Mucosa of stomach (tissue), 1 donor: Measurements from ENCODE around the gene CLCN1.
A peak's percentile ranks its signal among the peaks of the same experiment; 100 is the strongest.
"Not testable (repeated sequence)": the region's sequence is repeated elsewhere in the genome, so short reads cannot be mapped to it uniquely, and the experiment has no call there.

ENCODE experiments used
- H3K27me3 ChIP-seq: one replicate; pipeline ENCODE4 v1.7.0; 2013; ENCODE audit warnings: mild to moderate bottlenecking, low read length; ENCODE audit not compliant: control insufficient read depth, insufficient read depth
- H3K36me3 ChIP-seq: one replicate; pipeline ENCODE4 v1.7.0; 2013; ENCODE audit warnings: low read length; ENCODE audit not compliant: control insufficient read depth, insufficient read depth
- H3K4me1 ChIP-seq: one replicate; pipeline ENCODE4 v1.7.0; 2013; ENCODE audit warnings: mild to moderate bottlenecking, low read length; ENCODE audit not compliant: control insufficient read depth, insufficient read depth
- H3K4me3 ChIP-seq: one replicate; pipeline ENCODE4 v1.7.0; 2013; ENCODE audit warnings: low read length
- H3K9ac ChIP-seq: one replicate; pipeline ENCODE4 v1.7.0; 2013; ENCODE audit warnings: mild to moderate bottlenecking, low read length, moderate library complexity
- H3K9me3 ChIP-seq: one replicate; pipeline ENCODE4 v1.7.0; 2013; ENCODE audit warnings: mild to moderate bottlenecking, low read length, moderate library complexity; ENCODE audit not compliant: control insufficient read depth
- donor health status: Pancreatic carcinoma.

CLCN1 gene

GRCh38 chr7:143285806-143286521 lies 29.9 kb upstream of the CLCN1 start:
- H3K4me1 ChIP-seq, result peaks cover 38% of the 10 kb centered on the region
- H3K4me3 ChIP-seq, result no peak overlapping the region

GRCh38 chr7:143286522-143286890 lies 29.4 kb upstream of the CLCN1 start:
- Histone ChIP-seq H3K9ac (no peak overlapping the region), H3K9me3 (no peaks in the 10 kb centered on the region), H3K4me1 (peaks cover 38% of the 10 kb centered on the region), H3K4me3 (no peak overlapping the region), H3K27me3 (no peaks in the 10 kb centered on the region), H3K36me3 (no peaks in the 10 kb centered on the region)

More at GRCh38 chr7:143285806-143286521, 29.9 kb upstream of the CLCN1 start:
- H3K9ac ChIP-seq, result no peak overlapping the region
- H3K36me3 ChIP-seq, result no peaks in the 10 kb centered on the region
- H3K27me3 ChIP-seq, result no peaks in the 10 kb centered on the region
- H3K9me3 ChIP-seq, result no peaks in the 10 kb centered on the region

- peak overlapping the region; percentile 18 for H3K9ac ChIP-seq
Observed at GRCh38 chr7:143287339-143287934, 28.5 kb upstream of the CLCN1 start.

GRCh38 chr7:143287935-143288826 lies 27.7 kb upstream of the CLCN1 start, which contains the start of gene CASP2:
Gene CASP2, plus strand, starts transcription at chr7:143288351. Its CDS starts 105 bp downstream, at chr7:143288456.
- no peaks in the 10 kb centered on the region for H3K36me3 ChIP-seq
- peaks cover 38% of the 10 kb centered on the region for H3K4me1 ChIP-seq
- H3K27me3 ChIP-seq, result no peaks in the 10 kb centered on the region
- H3K9me3 ChIP-seq, result no peaks in the 10 kb centered on the region
- peak within 1 kb of the TSS; percentile 83 for H3K9ac ChIP-seq
- peak within 1 kb of the TSS; percentile 48 for H3K4me3 ChIP-seq

More at GRCh38 chr7:143287339-143287934, 28.5 kb upstream of the CLCN1 start:
- peaks cover 38% of the 10 kb centered on the region for H3K4me1 ChIP-seq
- no peak overlapping the region for H3K4me3 ChIP-seq
- no peaks in the 10 kb centered on the region for H3K27me3 ChIP-seq
- H3K36me3 ChIP-seq, result no peaks in the 10 kb centered on the region
- no peaks in the 10 kb centered on the region for H3K9me3 ChIP-seq

GRCh38 chr7:143288836-143289235 lies 27.1 kb upstream of the CLCN1 start:
- Histone ChIP-seq H3K9ac (peak overlapping the region; percentile 83), H3K27me3 (no peaks in the 10 kb centered on the region), H3K36me3 (no peaks in the 10 kb centered on the region)

GRCh38 chr7:143289421-143289820 lies 26.5 kb upstream of the CLCN1 start:
- H3K9ac ChIP-seq, result peak overlapping the region; percentile 83
- peak overlapping the region; percentile 48 for H3K4me3 ChIP-seq
- H3K9me3 ChIP-seq, result no peaks in the 10 kb centered on the region
- no peaks in the 10 kb centered on the region for H3K27me3 ChIP-seq
- peaks cover 26% of the 10 kb centered on the region for H3K4me1 ChIP-seq
- no peaks in the 10 kb centered on the region for H3K36me3 ChIP-seq

More at GRCh38 chr7:143288836-143289235, 27.1 kb upstream of the CLCN1 start:
- H3K4me3 ChIP-seq, result peak overlapping the region; percentile 48
- H3K4me1 ChIP-seq, result peaks cover 32% of the 10 kb centered on the region
- H3K9me3 ChIP-seq, result no peaks in the 10 kb centered on the region

GRCh38 chr7:143289888-143290287 lies 26.0 kb upstream of the CLCN1 start:
- not testable (repeated sequence) for H3K27me3 ChIP-seq, H3K4me3 ChIP-seq, H3K9ac ChIP-seq, H3K9me3 ChIP-seq, H3K36me3 ChIP-seq
- H3K4me1 ChIP-seq, result peaks cover 24% of the 10 kb centered on the region

- Histone ChIP-seq H3K4me3 (no peak overlapping the region), H3K27me3 (no peaks in the 10 kb centered on the region), H3K36me3 (no peaks in the 10 kb centered on the region), H3K9me3 (no peaks in the 10 kb centered on the region), H3K9ac (no peak overlapping the region), H3K4me1 (peaks cover 20% of the 10 kb centered on the region)
Observed at GRCh38 chr7:143290293-143290692, 25.6 kb upstream of the CLCN1 start.

- no peaks in the 10 kb centered on the region for H3K36me3 ChIP-seq
Observed at GRCh38 chr7:143292876-143293275, 23.0 kb upstream of the CLCN1 start.

GRCh38 chr7:143295870-143296269 lies 20.0 kb upstream of the CLCN1 start:
- Histone ChIP-seq H3K9ac (no peak overlapping the region), H3K4me1 (peaks cover 15% of the 10 kb centered on the region), H3K27me3 (no peaks in the 10 kb centered on the region), H3K36me3 (no peaks in the 10 kb centered on the region), H3K9me3 (no peaks in the 10 kb centered on the region), H3K4me3 (no peak overlapping the region)

More at GRCh38 chr7:143292876-143293275, 23.0 kb upstream of the CLCN1 start:
- no peaks in the 10 kb centered on the region for H3K9me3 ChIP-seq
- peaks cover 11% of the 10 kb centered on the region for H3K4me1 ChIP-seq
- H3K9ac ChIP-seq, result no peak overlapping the region
- no peak overlapping the region for H3K4me3 ChIP-seq
- H3K27me3 ChIP-seq, result no peaks in the 10 kb centered on the region

- Histone ChIP-seq H3K9ac (no peak overlapping the region), H3K36me3 (no peaks in the 10 kb centered on the region)
Observed at GRCh38 chr7:143296686-143297085, 19.2 kb upstream of the CLCN1 start.

GRCh38 chr7:143299346-143299745 lies 16.6 kb upstream of the CLCN1 start:
- no peak overlapping the region for H3K4me3 ChIP-seq
- H3K36me3 ChIP-seq, result no peaks in the 10 kb centered on the region
- no peaks in the 10 kb centered on the region for H3K27me3 ChIP-seq
- H3K9ac ChIP-seq, result no peak overlapping the region
- peaks cover 26% of the 10 kb centered on the region for H3K4me1 ChIP-seq
- no peaks in the 10 kb centered on the region for H3K9me3 ChIP-seq

More at GRCh38 chr7:143296686-143297085, 19.2 kb upstream of the CLCN1 start:
- H3K4me3 ChIP-seq, result no peak overlapping the region
- no peaks in the 10 kb centered on the region for H3K9me3 ChIP-seq
- H3K4me1 ChIP-seq, result peaks cover 22% of the 10 kb centered on the region
- no peaks in the 10 kb centered on the region for H3K27me3 ChIP-seq
